Tibial artery (tissue), 4 donors: Measurements from ENCODE around the gene EFCAB12.

Experiments
- DNase-seq, 2 donors: peaks; one replicate each; pipeline ENCODE4 v3.0.0-alpha.2; 2019
- H3K27ac ChIP-seq, 2 donors: fragments of 200-600 bp; sonication (generic) in 1 of 2; 1 replicate in 1 of 2; 2 replicates in 1 of 2; pipeline ENCODE4 v1.5.1; 2018 to 2019; ENCODE audit warnings: mild to moderate bottlenecking in 1 of 2
- H3K27me3 ChIP-seq, 2 donors: fragments of 200-600 bp; sonication (generic) in 1 of 2; one replicate each; pipeline versions ENCODE4 v1.5.1 to v1.6.0; 2016 to 2019
- H3K36me3 ChIP-seq, 3 donors: fragments of 200-600 bp; sonication (generic) in 2 of 3; one replicate each; pipeline ENCODE4 v1.5.1; 2016 to 2019; ENCODE audit warnings: mild to moderate bottlenecking in 2 of 3
- H3K4me1 ChIP-seq, 4 donors: fragments of 200-600 bp; sonication (generic) in 2 of 4; 1 replicate in 3 of 4; 2 replicates in 1 of 4; pipeline ENCODE4 v1.5.1; 2016 to 2019
- H3K4me3 ChIP-seq, 2 donors: fragments of 200-600 bp; sonication (generic) in 1 of 2; 1 replicate in 1 of 2; 2 replicates in 1 of 2; pipeline ENCODE4 v1.5.1; 2018 to 2019; ENCODE audit warnings: mild to moderate bottlenecking in 2 of 2
- H3K9me3 ChIP-seq, 3 donors: fragments of 200-600 bp; sonication (generic) in 1 of 3; one replicate each; pipeline ENCODE4 v1.5.1; 2016 to 2019
- intact Hi-C: fragments of 100-400 bp; cut with DNase I; formaldehyde crosslinking; loops from one replicate; pipeline ENCODE4 v1.15.0; 2023; ENCODE audit warnings: low total_unique reads
- TF ChIP-seq, protein P1 (sequence below), 2 experiments: fragments of 200-600 bp in 1 of 2; fragments of 450-650 bp in 1 of 2; IDR thresholded peaks; one replicate each; pipeline ENCODE4 v1.5.1; 2017 to 2019; ENCODE audit warnings: antibody characterized with exemption in 2 of 2, mild to moderate bottlenecking in 1 of 2, moderate library complexity in 1 of 2

Gene EFCAB12

DNA sequence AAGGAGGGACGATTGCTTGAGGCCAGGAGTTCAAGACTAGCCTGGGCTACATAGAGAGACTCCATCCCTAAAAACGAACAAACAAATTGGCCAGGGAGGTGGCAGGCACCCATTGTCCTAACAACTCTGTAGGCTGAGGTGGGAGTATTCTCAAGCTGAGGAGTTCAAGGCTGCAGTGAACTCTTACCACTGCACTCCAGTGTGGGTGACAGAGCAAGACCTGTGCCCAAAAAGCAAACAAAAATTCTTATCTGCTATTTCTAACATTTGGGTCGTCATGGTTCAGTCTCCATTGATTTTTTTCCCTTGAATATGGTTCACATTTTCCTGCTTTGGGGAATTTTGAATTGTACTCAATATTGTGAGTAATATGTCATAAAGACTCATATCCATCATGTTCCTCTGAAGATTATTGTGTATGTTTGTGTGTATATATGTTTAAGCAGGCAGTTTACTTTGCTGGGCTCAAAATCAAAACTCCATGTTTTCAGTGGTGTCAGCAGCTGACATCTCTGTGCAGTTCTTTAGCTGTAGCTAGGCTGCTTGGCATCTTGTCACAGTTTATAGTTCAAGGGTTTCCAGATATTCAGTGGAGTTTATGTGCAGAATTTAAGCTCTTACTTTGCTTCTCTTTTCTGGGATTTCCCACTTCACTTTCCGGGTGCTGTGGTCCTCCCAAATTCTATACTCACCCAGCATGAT is 44.8 kb upstream of the EFCAB12 start:
- H3K4me3 ChIP-seq = no peak overlapping the region
- intact Hi-C loops = no loop called here
- DNase-seq = no peak
- TF ChIP-seq, protein P1, sequence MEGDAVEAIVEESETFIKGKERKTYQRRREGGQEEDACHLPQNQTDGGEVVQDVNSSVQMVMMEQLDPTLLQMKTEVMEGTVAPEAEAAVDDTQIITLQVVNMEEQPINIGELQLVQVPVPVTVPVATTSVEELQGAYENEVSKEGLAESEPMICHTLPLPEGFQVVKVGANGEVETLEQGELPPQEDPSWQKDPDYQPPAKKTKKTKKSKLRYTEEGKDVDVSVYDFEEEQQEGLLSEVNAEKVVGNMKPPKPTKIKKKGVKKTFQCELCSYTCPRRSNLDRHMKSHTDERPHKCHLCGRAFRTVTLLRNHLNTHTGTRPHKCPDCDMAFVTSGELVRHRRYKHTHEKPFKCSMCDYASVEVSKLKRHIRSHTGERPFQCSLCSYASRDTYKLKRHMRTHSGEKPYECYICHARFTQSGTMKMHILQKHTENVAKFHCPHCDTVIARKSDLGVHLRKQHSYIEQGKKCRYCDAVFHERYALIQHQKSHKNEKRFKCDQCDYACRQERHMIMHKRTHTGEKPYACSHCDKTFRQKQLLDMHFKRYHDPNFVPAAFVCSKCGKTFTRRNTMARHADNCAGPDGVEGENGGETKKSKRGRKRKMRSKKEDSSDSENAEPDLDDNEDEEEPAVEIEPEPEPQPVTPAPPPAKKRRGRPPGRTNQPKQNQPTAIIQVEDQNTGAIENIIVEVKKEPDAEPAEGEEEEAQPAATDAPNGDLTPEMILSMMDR (IDR thresholded peaks at IDR 0.05) = no peak
- H3K9me3 ChIP-seq = no peaks in the 10 kb centered on the region
- no peak overlapping the region for H3K27ac ChIP-seq
- peaks cover 36 to 57% (median 56%) of the 10 kb centered on the region in 3 donors for H3K36me3 ChIP-seq
- no peaks in the 10 kb centered on the region for H3K27me3 ChIP-seq
- H3K4me1 ChIP-seq = no peaks in the 10 kb centered on the region

DNA sequence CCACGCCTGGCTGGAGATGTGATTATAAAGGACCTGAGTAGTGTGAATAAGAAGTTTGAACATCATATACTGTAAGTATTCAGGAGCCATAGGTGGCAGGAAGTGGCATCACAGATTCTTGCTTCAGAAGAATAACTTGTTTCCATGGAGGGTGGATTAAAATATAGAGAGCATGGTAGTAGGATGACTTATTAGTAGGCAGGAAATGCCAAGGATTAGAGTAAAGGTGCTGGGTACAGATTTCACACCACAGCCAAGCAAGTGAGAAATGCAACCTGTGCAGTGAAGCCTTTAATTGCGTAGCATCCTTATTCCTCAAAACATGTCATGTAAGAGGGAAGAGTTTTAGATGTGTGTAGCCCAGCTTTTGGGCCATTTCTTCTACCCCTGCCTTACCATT is 42.4 kb upstream of the EFCAB12 start:
- peaks cover 23 to 49% (median 35%) of the 10 kb centered on the region in 3 donors for H3K36me3 ChIP-seq
- intact Hi-C loops = no loop called here
- no peak overlapping the region for H3K4me3 ChIP-seq

DNA sequence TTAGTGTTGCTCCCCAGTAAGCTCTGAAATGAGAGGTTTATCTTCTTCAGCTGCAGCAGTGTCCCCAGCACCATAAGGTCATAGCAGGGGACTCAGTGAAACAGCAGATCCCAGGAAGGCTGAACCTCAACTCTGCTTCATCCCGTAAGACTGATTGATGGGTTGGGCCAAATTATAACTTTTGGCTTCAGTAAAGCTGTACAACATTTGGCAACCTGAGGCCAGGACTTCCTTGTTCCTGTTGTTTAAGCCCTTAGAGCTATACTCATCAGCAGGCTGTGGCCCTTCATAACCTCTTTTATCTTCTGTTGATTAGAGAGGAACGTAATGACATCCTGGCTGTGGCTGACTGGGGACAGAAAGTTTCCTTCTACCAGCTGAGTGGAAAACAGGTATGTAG is 40.6 kb upstream of the EFCAB12 start:
- Histone ChIP-seq H3K27me3 (no peaks in the 10 kb centered on the region), H3K4me1 (no peaks in the 10 kb centered on the region), H3K36me3 (peaks cover 23 to 60% (median 44%) of the 10 kb centered on the region in 3 donors), H3K27ac (no peak overlapping the region), H3K4me3 (no peak overlapping the region), H3K9me3 (no peaks in the 10 kb centered on the region)
- DNase-seq = no peak
- TF ChIP-seq, protein P1 (IDR thresholded peaks at IDR 0.05) = no peak
- intact Hi-C loops = no loop called here

More for the DNA sequence above, 42.4 kb upstream of the EFCAB12 start:
- Histone ChIP-seq H3K27me3 (no peaks in the 10 kb centered on the region), H3K9me3 (no peaks in the 10 kb centered on the region), H3K27ac (no peak overlapping the region), H3K4me1 (no peaks in the 10 kb centered on the region)
- TF ChIP-seq, protein P1 (IDR thresholded peaks at IDR 0.05) = no peak
- DNase-seq = no peak

DNA sequence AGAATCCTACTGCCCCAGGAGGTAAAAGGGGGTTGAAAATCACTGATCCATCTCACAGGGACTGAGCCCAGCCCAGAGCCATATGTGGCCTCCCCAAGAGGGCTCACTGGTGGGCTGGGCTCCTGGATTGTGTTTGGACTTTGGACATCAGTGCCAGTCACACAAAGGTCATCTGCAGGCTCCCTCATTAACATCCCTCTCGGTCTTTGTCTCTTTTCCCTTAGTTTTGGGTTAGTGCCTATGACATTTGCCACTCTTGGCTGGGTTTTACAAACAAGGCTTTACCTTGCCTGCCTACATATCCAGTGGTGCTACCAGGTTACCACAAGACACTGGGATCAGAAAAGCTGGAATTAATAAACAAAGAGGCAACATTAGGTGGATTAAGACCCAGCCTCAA is 39.5 kb upstream of the EFCAB12 start:
- intact Hi-C loops = no loop called here
- DNase-seq = no peak
- Histone ChIP-seq H3K27me3 (no peaks in the 10 kb centered on the region), H3K4me1 (no peaks in the 10 kb centered on the region), H3K27ac (no peak overlapping the region), H3K36me3 (peaks cover 23 to 67% (median 46%) of the 10 kb centered on the region in 3 donors), H3K9me3 (no peaks in the 10 kb centered on the region), H3K4me3 (no peak overlapping the region)
- TF ChIP-seq, protein P1 (IDR thresholded peaks at IDR 0.05) = no peak

DNA sequence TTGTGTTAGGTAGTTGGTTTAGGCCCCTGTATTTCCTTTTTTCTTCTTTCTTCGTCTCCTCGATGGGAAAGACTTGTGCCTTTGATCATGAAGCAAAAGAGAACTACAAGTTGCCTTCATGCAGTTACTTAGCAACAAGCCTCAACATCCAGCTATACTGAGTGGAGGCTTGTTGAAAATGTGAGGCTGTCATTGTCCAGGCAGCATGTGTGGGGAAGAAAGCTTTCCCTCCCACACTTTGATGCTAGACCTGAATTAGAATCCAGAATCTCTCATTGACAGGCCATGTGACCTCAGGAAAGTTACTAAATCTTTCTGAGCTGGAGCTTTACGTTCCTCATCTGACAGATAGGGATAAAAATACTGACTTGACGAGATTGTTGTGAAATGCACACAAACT is 35.3 kb upstream of the EFCAB12 start:
- Histone ChIP-seq H3K27me3 (no peaks in the 10 kb centered on the region), H3K36me3 (peaks cover 8 to 62% (median 34%) of the 10 kb centered on the region in 3 donors), H3K4me3 (no peak overlapping the region), H3K9me3 (no peaks in the 10 kb centered on the region), H3K27ac (no peak overlapping the region), H3K4me1 (no peaks in the 10 kb centered on the region)
- TF ChIP-seq, protein P1 (IDR thresholded peaks at IDR 0.05) = no peak
- intact Hi-C loops = no loop called here
- no peak for DNase-seq
